ENCODE measurements around the gene HOXA10.

Gene HOXA10

GRCh38 chr7:27173956-27174873, at the start of gene HOXA10:
TSS of gene HOXA10 (minus strand) at chr7:27174320. CDS start at chr7:27174306, 14 bp downstream.
- DNase-seq (ENCODE audit: low spot score): no peak

- DNase-seq (ENCODE audit: low spot score): no peak
These were observed 47.2 kb upstream of the HOXA10 start for GRCh38 chr7:27221201-27221797.

- DNase-seq (ENCODE audit: low spot score): no peak
These were observed 46.4 kb upstream of the HOXA10 start for GRCh38 chr7:27220440-27220955.

GRCh38 chr7:27219821-27220220, 45.7 kb upstream of the HOXA10 start:
- no peak for DNase-seq (ENCODE audit: low spot score)

GRCh38 chr7:27217951-27218350, 43.8 kb upstream of the HOXA10 start:
- no peak for DNase-seq (ENCODE audit: low spot score)

GRCh38 chr7:27215356-27215755, 41.2 kb upstream of the HOXA10 start:
- no peak for DNase-seq (ENCODE audit: low spot score)

GRCh38 chr7:27214239-27214950, 40.3 kb upstream of the HOXA10 start:
- DNase-seq (ENCODE audit: low spot score): no peak

GRCh38 chr7:27213433-27214238, 39.5 kb upstream of the HOXA10 start:
- DNase-seq (ENCODE audit: low spot score): no peak

GRCh38 chr7:27212497-27213432, 38.6 kb upstream of the HOXA10 start:
- DNase-seq (ENCODE audit: low spot score): no peak

- DNase-seq (ENCODE audit: low spot score): no peak
These were observed 37.7 kb upstream of the HOXA10 start for GRCh38 chr7:27211764-27212204.

- DNase-seq (ENCODE audit: low spot score): no peak
These were observed 36.9 kb upstream of the HOXA10 start for GRCh38 chr7:27211084-27211446.

- DNase-seq (ENCODE audit: low spot score): no peak
These were observed 36.4 kb upstream of the HOXA10 start for GRCh38 chr7:27210441-27211083.

GRCh38 chr7:27209933-27210440, 35.9 kb upstream of the HOXA10 start:
- no peak for DNase-seq (ENCODE audit: low spot score)

GRCh38 chr7:27208998-27209397, 34.9 kb upstream of the HOXA10 start:
- DNase-seq (ENCODE audit: low spot score): no peak

GRCh38 chr7:27207348-27207985, 33.3 kb upstream of the HOXA10 start:
- DNase-seq (ENCODE audit: low spot score): no peak

- DNase-seq (ENCODE audit: low spot score): no peak
These were observed 31.5 kb upstream of the HOXA10 start for GRCh38 chr7:27205325-27206280.

GRCh38 chr7:27204851-27205322, 30.8 kb upstream of the HOXA10 start:
- no peak for DNase-seq (ENCODE audit: low spot score)
